HL-60/S4 (cell line): ENCODE data around the gene LARP1.

ENCODE experiments used
- in situ Hi-C: fragments of 300-500 bp; cut with MboI; formaldehyde crosslinking; loops from 2 replicates; pipeline ENCODE4 v1.14.3; 2022; ENCODE audit warnings: low sequenced_read_pairs

The LARP1 gene

GRCh38 chr5:154788212-154788611, 33.0 kb downstream of the LARP1 start:
- in situ Hi-C loops = no loop called here

- in situ Hi-C loops = no loop called here
Measured at GRCh38 chr5:154791535-154791934, 36.4 kb downstream of the LARP1 start.

- in situ Hi-C loops = no loop called here
Measured at GRCh38 chr5:154793599-154794524, 38.7 kb downstream of the LARP1 start.

- in situ Hi-C loops = no loop called here
Measured at GRCh38 chr5:154794525-154795234, 39.5 kb downstream of the LARP1 start.

- in situ Hi-C loops = no loop called here
Measured at GRCh38 chr5:154795235-154795596, 40.0 kb downstream of the LARP1 start.

- in situ Hi-C loops = no loop called here
Measured at GRCh38 chr5:154797762-154798161, 42.6 kb downstream of the LARP1 start.

- in situ Hi-C loops = loop anchor here (10.0 kb wide), 1 partner anchor 146 kb away; no protein-coding TSS in a partner anchor
Measured at GRCh38 chr5:154800582-154800981, 45.4 kb downstream of the LARP1 start.

GRCh38 chr5:154801083-154801482, 45.9 kb downstream of the LARP1 start:
- in situ Hi-C loops = loop anchor here (10.0 kb wide), 1 partner anchor 146 kb away; no protein-coding TSS in a partner anchor

- in situ Hi-C loops = loop anchor here (10.0 kb wide), 1 partner anchor 147 kb away; no protein-coding TSS in a partner anchor
Measured at GRCh38 chr5:154802050-154802449, 46.9 kb downstream of the LARP1 start.

- in situ Hi-C loops = loop anchor here (10.0 kb wide), 1 partner anchor 151 kb away; no protein-coding TSS in a partner anchor
Measured at GRCh38 chr5:154806176-154806575, 51.0 kb downstream of the LARP1 start.

- in situ Hi-C loops = no loop called here
Measured at GRCh38 chr5:154811239-154811638, 56.1 kb downstream of the LARP1 start.

GRCh38 chr5:154811653-154812465, 56.7 kb downstream of the LARP1 start:
- in situ Hi-C loops = no loop called here

GRCh38 chr5:154813158-154813557, 58.0 kb downstream of the LARP1 start:
- in situ Hi-C loops = no loop called here

- in situ Hi-C loops = no loop called here
Measured at GRCh38 chr5:154813736-154814135, 58.6 kb downstream of the LARP1 start.

- in situ Hi-C loops = no loop called here
Measured at GRCh38 chr5:154815025-154815424, 59.8 kb downstream of the LARP1 start.

- in situ Hi-C loops = no loop called here
Measured at GRCh38 chr5:154815684-154816247, 60.6 kb downstream of the LARP1 start.

- in situ Hi-C loops = no loop called here
Measured at GRCh38 chr5:154816891-154817492, 61.8 kb downstream of the LARP1 start.

GRCh38 chr5:154817815-154818214, 62.6 kb downstream of the LARP1 start:
- in situ Hi-C loops = no loop called here

- in situ Hi-C loops = no loop called here
Measured at GRCh38 chr5:154818471-154819116, 63.4 kb downstream of the LARP1 start.

GRCh38 chr5:154819546-154819945, 64.4 kb downstream of the LARP1 start:
- in situ Hi-C loops = no loop called here
